SK-N-SH treated with all-trans-retinoic acid at 6 μM for 48 hours (cell line): ENCODE data around the gene UTF1.

Experiments
- CREB5 ChIP-seq: fragments of 250-450 bp; sonication (Bioruptor Pico); IDR thresholded peaks from 2 replicates; pipeline ENCODE4 v1.5.1; 2020; ENCODE audit warnings: low read depth, mild to moderate bottlenecking, moderate library complexity
- CSDC2 ChIP-seq: fragments of 250-450 bp; sonication (Bioruptor Pico); IDR thresholded peaks from 2 replicates; pipeline ENCODE4 v1.5.0; 2020; ENCODE audit warnings: mild to moderate bottlenecking, moderate library complexity
- CSRNP3 ChIP-seq: fragments of 250-450 bp; sonication (Bioruptor Pico); IDR thresholded peaks from 2 replicates; pipeline ENCODE4 v1.5.1; 2021; ENCODE audit warnings: mild to moderate bottlenecking, moderate library complexity
- ESRRG ChIP-seq: fragments of 250-450 bp; sonication (Bioruptor Pico); IDR thresholded peaks from 2 replicates; pipeline ENCODE4 v1.6.1; 2021; ENCODE audit warnings: mild to moderate bottlenecking
- GLIS3 ChIP-seq: fragments of 250-450 bp; sonication (Bioruptor Pico); IDR thresholded peaks from 2 replicates; pipeline ENCODE4 v1.5.0; 2020; ENCODE audit warnings: mild to moderate bottlenecking, moderate library complexity
- OSR1 ChIP-seq: fragments of 250-450 bp; sonication (Bioruptor Pico); IDR thresholded peaks from 2 replicates; pipeline ENCODE4 v1.8.0; 2022; ENCODE audit warnings: moderate library complexity, mild to moderate bottlenecking, inconsistent platforms
- TCF4 ChIP-seq: fragments of 250-450 bp; sonication (Bioruptor Pico); IDR thresholded peaks from 2 replicates; pipeline ENCODE4 v1.8.0; 2021; ENCODE audit warnings: mild to moderate bottlenecking, moderate library complexity, borderline replicate concordance
- ZFP30 ChIP-seq: fragments of 450-650 bp; formaldehyde crosslinking; IDR thresholded peaks from 2 replicates; pipeline ENCODE4 v1.5.0; 2022; ENCODE audit warnings: mild to moderate bottlenecking, moderate library complexity
- ZNF8 ChIP-seq: fragments of 450-650 bp; formaldehyde crosslinking; IDR thresholded peaks from 2 replicates; pipeline ENCODE4 v1.5.0; 2020; ENCODE audit warnings: mild to moderate bottlenecking, moderate library complexity

GRCh38 chr10:133254421-133255120 is 24.6 kb downstream of the UTF1 start:
- TF ChIP-seq ESRRG (CRISPR knock-in tag), result no peak
- TF ChIP-seq CSRNP3 (CRISPR knock-in tag), result no peak
- no peak for TF ChIP-seq ZNF8 (CRISPR knock-in tag)
- TF ChIP-seq CREB5 (CRISPR knock-in tag), result no peak
- no peak for TF ChIP-seq GLIS3
- TF ChIP-seq TCF4 (CRISPR knock-in tag), result no peak
- no peak for TF ChIP-seq ZFP30 (CRISPR knock-in tag)
- TF ChIP-seq OSR1 (CRISPR knock-in tag), result no peak
- no peak for TF ChIP-seq CSDC2 (CRISPR knock-in tag)
